Measurements from ENCODE around the gene FTO.
"Not testable (repeated sequence)": the region's sequence is repeated elsewhere in the genome, so short reads cannot be mapped to it uniquely, and the experiment has no call there.

The FTO gene

GRCh38 chr16:53840456-53840855, 136.5 kb downstream of the FTO start:
- DNase-seq (ENCODE audit: low read depth, low spot score) = no peak
- Histone ChIP-seq H3K27me3 (ENCODE audit: control insufficient read depth, insufficient read depth, low read length) (no peaks in the 10 kb centered on the region), H3K27ac (ENCODE audit: low read length) (no peak overlapping the region), H3K4me3 (ENCODE audit: low read length) (no peak overlapping the region), H3K36me3 (ENCODE audit: control insufficient read depth, insufficient read depth, low read length) (no peaks in the 10 kb centered on the region), H3K4me1 (ENCODE audit: control insufficient read depth, insufficient read depth, low read length) (no peaks in the 10 kb centered on the region), H3K9me3 (ENCODE audit: control insufficient read depth, insufficient read depth, low read length) (no peaks in the 10 kb centered on the region)
- WGBS (ENCODE audit: insufficient coverage, insufficient read length) = no CpG with 5 or more reads among the region's 4 CpGs

GRCh38 chr16:53841884-53842283, 137.9 kb downstream of the FTO start:
- no peak for DNase-seq (ENCODE audit: low read depth, low spot score)
- no peaks in the 10 kb centered on the region for H3K4me1 ChIP-seq (ENCODE audit: control insufficient read depth, insufficient read depth, low read length)
- H3K4me3 ChIP-seq (ENCODE audit: low read length) = no peak overlapping the region
- H3K27ac ChIP-seq (ENCODE audit: low read length) = no peak overlapping the region
- no peaks in the 10 kb centered on the region for H3K36me3 ChIP-seq (ENCODE audit: control insufficient read depth, insufficient read depth, low read length)
- no CpG with 5 or more reads among the region's 2 CpGs for WGBS (ENCODE audit: insufficient coverage, insufficient read length)
- H3K27me3 ChIP-seq (ENCODE audit: control insufficient read depth, insufficient read depth, low read length) = no peaks in the 10 kb centered on the region
- no peaks in the 10 kb centered on the region for H3K9me3 ChIP-seq (ENCODE audit: control insufficient read depth, insufficient read depth, low read length)

GRCh38 chr16:53843084-53843483, 139.1 kb downstream of the FTO start:
- no peaks in the 10 kb centered on the region for H3K9me3 ChIP-seq (ENCODE audit: control insufficient read depth, insufficient read depth, low read length)
- H3K27ac ChIP-seq (ENCODE audit: low read length) = no peak overlapping the region
- DNase-seq (ENCODE audit: low read depth, low spot score) = no peak
- H3K4me3 ChIP-seq (ENCODE audit: low read length) = no peak overlapping the region
- H3K36me3 ChIP-seq (ENCODE audit: control insufficient read depth, insufficient read depth, low read length) = no peaks in the 10 kb centered on the region
- no CpG with 5 or more reads among the region's 1 CpG for WGBS (ENCODE audit: insufficient coverage, insufficient read length)
- H3K27me3 ChIP-seq (ENCODE audit: control insufficient read depth, insufficient read depth, low read length) = no peaks in the 10 kb centered on the region
- no peaks in the 10 kb centered on the region for H3K4me1 ChIP-seq (ENCODE audit: control insufficient read depth, insufficient read depth, low read length)

- H3K27me3 ChIP-seq (ENCODE audit: control insufficient read depth, insufficient read depth, low read length) = no peaks in the 10 kb centered on the region
- no peaks in the 10 kb centered on the region for H3K36me3 ChIP-seq (ENCODE audit: control insufficient read depth, insufficient read depth, low read length)
- peaks cover 2% of the 10 kb centered on the region for H3K4me1 ChIP-seq (ENCODE audit: control insufficient read depth, insufficient read depth, low read length)
- H3K27ac ChIP-seq (ENCODE audit: low read length) = no peak overlapping the region
- H3K4me3 ChIP-seq (ENCODE audit: low read length) = no peak overlapping the region
- WGBS (ENCODE audit: insufficient coverage, insufficient read length) = no CpG with 5 or more reads among the region's 3 CpGs
- DNase-seq (ENCODE audit: low read depth, low spot score) = no peak
- no peaks in the 10 kb centered on the region for H3K9me3 ChIP-seq (ENCODE audit: control insufficient read depth, insufficient read depth, low read length)
Measured at GRCh38 chr16:53844804-53845203, 140.8 kb downstream of the FTO start.

GRCh38 chr16:53846549-53846948, 142.6 kb downstream of the FTO start:
- not testable (repeated sequence) for H3K36me3 ChIP-seq (ENCODE audit: control insufficient read depth, insufficient read depth, low read length); H3K27ac ChIP-seq (ENCODE audit: low read length); H3K4me1 ChIP-seq (ENCODE audit: control insufficient read depth, insufficient read depth, low read length); H3K4me3 ChIP-seq (ENCODE audit: low read length); H3K9me3 ChIP-seq (ENCODE audit: control insufficient read depth, insufficient read depth, low read length); DNase-seq (ENCODE audit: low read depth, low spot score); H3K27me3 ChIP-seq (ENCODE audit: control insufficient read depth, insufficient read depth, low read length)
- no CpG with 5 or more reads among the region's 5 CpGs for WGBS (ENCODE audit: insufficient coverage, insufficient read length)

GRCh38 chr16:53846971-53847370, 143.0 kb downstream of the FTO start:
- H3K4me3 ChIP-seq (ENCODE audit: low read length) = no peak overlapping the region
- WGBS (ENCODE audit: insufficient coverage, insufficient read length) = no CpG with 5 or more reads among the region's 6 CpGs
- no peaks in the 10 kb centered on the region for H3K27me3 ChIP-seq (ENCODE audit: control insufficient read depth, insufficient read depth, low read length)
- H3K9me3 ChIP-seq (ENCODE audit: control insufficient read depth, insufficient read depth, low read length) = no peaks in the 10 kb centered on the region
- no peak for DNase-seq (ENCODE audit: low read depth, low spot score)
- H3K4me1 ChIP-seq (ENCODE audit: control insufficient read depth, insufficient read depth, low read length) = peaks cover 2% of the 10 kb centered on the region
- no peaks in the 10 kb centered on the region for H3K36me3 ChIP-seq (ENCODE audit: control insufficient read depth, insufficient read depth, low read length)
- H3K27ac ChIP-seq (ENCODE audit: low read length) = no peak overlapping the region

- no peak for DNase-seq (ENCODE audit: low read depth, low spot score)
- H3K27me3 ChIP-seq (ENCODE audit: control insufficient read depth, insufficient read depth, low read length) = no peaks in the 10 kb centered on the region
- no peaks in the 10 kb centered on the region for H3K36me3 ChIP-seq (ENCODE audit: control insufficient read depth, insufficient read depth, low read length)
- H3K4me1 ChIP-seq (ENCODE audit: control insufficient read depth, insufficient read depth, low read length) = peaks cover 2% of the 10 kb centered on the region
- no CpG with 5 or more reads among the region's 3 CpGs for WGBS (ENCODE audit: insufficient coverage, insufficient read length)
- no peak overlapping the region for H3K27ac ChIP-seq (ENCODE audit: low read length)
- no peak overlapping the region for H3K4me3 ChIP-seq (ENCODE audit: low read length)
- H3K9me3 ChIP-seq (ENCODE audit: control insufficient read depth, insufficient read depth, low read length) = no peaks in the 10 kb centered on the region
Measured at GRCh38 chr16:53848277-53848942, 144.5 kb downstream of the FTO start.

GRCh38 chr16:53848950-53849349, 145.0 kb downstream of the FTO start:
- no peak overlapping the region for H3K27ac ChIP-seq (ENCODE audit: low read length)
- H3K36me3 ChIP-seq (ENCODE audit: control insufficient read depth, insufficient read depth, low read length) = no peaks in the 10 kb centered on the region
- no peak overlapping the region for H3K4me3 ChIP-seq (ENCODE audit: low read length)
- no peak for DNase-seq (ENCODE audit: low read depth, low spot score)
- H3K9me3 ChIP-seq (ENCODE audit: control insufficient read depth, insufficient read depth, low read length) = no peaks in the 10 kb centered on the region
- H3K4me1 ChIP-seq (ENCODE audit: control insufficient read depth, insufficient read depth, low read length) = peaks cover 2% of the 10 kb centered on the region
- H3K27me3 ChIP-seq (ENCODE audit: control insufficient read depth, insufficient read depth, low read length) = no peaks in the 10 kb centered on the region
- WGBS (ENCODE audit: insufficient coverage, insufficient read length) = no CpG with 5 or more reads among the region's 1 CpG

GRCh38 chr16:53849585-53849984, 145.6 kb downstream of the FTO start:
- no peak overlapping the region for H3K4me3 ChIP-seq (ENCODE audit: low read length)
- no CpG with 5 or more reads among the region's 1 CpG for WGBS (ENCODE audit: insufficient coverage, insufficient read length)
- no peaks in the 10 kb centered on the region for H3K9me3 ChIP-seq (ENCODE audit: control insufficient read depth, insufficient read depth, low read length)
- peaks cover 2% of the 10 kb centered on the region for H3K4me1 ChIP-seq (ENCODE audit: control insufficient read depth, insufficient read depth, low read length)
- H3K27me3 ChIP-seq (ENCODE audit: control insufficient read depth, insufficient read depth, low read length) = no peaks in the 10 kb centered on the region
- H3K27ac ChIP-seq (ENCODE audit: low read length) = no peak overlapping the region
- DNase-seq (ENCODE audit: low read depth, low spot score) = no peak
- H3K36me3 ChIP-seq (ENCODE audit: control insufficient read depth, insufficient read depth, low read length) = no peaks in the 10 kb centered on the region

GRCh38 chr16:53849994-53850393, 146.0 kb downstream of the FTO start:
- no peaks in the 10 kb centered on the region for H3K36me3 ChIP-seq (ENCODE audit: control insufficient read depth, insufficient read depth, low read length)
- H3K27me3 ChIP-seq (ENCODE audit: control insufficient read depth, insufficient read depth, low read length) = no peaks in the 10 kb centered on the region
- H3K27ac ChIP-seq (ENCODE audit: low read length) = no peak overlapping the region
- no peaks in the 10 kb centered on the region for H3K9me3 ChIP-seq (ENCODE audit: control insufficient read depth, insufficient read depth, low read length)
- no peak overlapping the region for H3K4me3 ChIP-seq (ENCODE audit: low read length)
- WGBS (ENCODE audit: insufficient coverage, insufficient read length) = no CpG with 5 or more reads among the region's 1 CpG
- DNase-seq (ENCODE audit: low read depth, low spot score) = no peak
- peaks cover 2% of the 10 kb centered on the region for H3K4me1 ChIP-seq (ENCODE audit: control insufficient read depth, insufficient read depth, low read length)

GRCh38 chr16:53852678-53853077, 148.7 kb downstream of the FTO start:
- H3K36me3 ChIP-seq (ENCODE audit: control insufficient read depth, insufficient read depth, low read length) = no peaks in the 10 kb centered on the region
- no peak overlapping the region for H3K27ac ChIP-seq (ENCODE audit: low read length)
- no peak overlapping the region for H3K4me3 ChIP-seq (ENCODE audit: low read length)
- H3K27me3 ChIP-seq (ENCODE audit: control insufficient read depth, insufficient read depth, low read length) = no peaks in the 10 kb centered on the region
- no peak for DNase-seq (ENCODE audit: low read depth, low spot score)
- no peaks in the 10 kb centered on the region for H3K9me3 ChIP-seq (ENCODE audit: control insufficient read depth, insufficient read depth, low read length)
- peaks cover 2% of the 10 kb centered on the region for H3K4me1 ChIP-seq (ENCODE audit: control insufficient read depth, insufficient read depth, low read length)
- WGBS (ENCODE audit: insufficient coverage, insufficient read length) = no CpG with 5 or more reads among the region's 6 CpGs

Data from iPS DF 6.9 (cell line).